H1 (cell line): ENCODE results near the gene QPCTL. TPM values are rescaled to one million over a fixed set of nuclear protein-coding genes. Genes with fewer than 3 reads are reported as not detected.
A peak's percentile ranks its signal among the peaks of the same experiment; 100 is the strongest.

Experiments used
- EZH2 ChIP-seq: fragments of 200-600 bp; sonication (generic); IDR thresholded peaks from 2 replicates; pipeline ENCODE4 v1.7.1; 2012; ENCODE audit warnings: low read depth, mild to moderate bottlenecking, moderate library complexity, low read length, inconsistent platforms; ENCODE audit not compliant: severe bottlenecking
- HDAC2 ChIP-seq, 2 experiments: fragments of 300-600 bp in 1 of 2; sonication (generic) in 1 of 2; IDR thresholded peaks; 2 replicates each; pipeline ENCODE4 v1.6.1; 2011 to 2012; ENCODE audit warnings: low read depth in 2 of 2, low read length in 2 of 2, mild to moderate bottlenecking in 2 of 2, moderate library complexity in 2 of 2, borderline replicate concordance in 1 of 2, inconsistent platforms in 1 of 2
- JUN ChIP-seq: IDR thresholded peaks from 2 replicates; pipeline ENCODE4 v1.6.1; 2011; ENCODE audit warnings: low read depth, mild to moderate bottlenecking, improper control_type of control experiment, low read length
- KDM4A ChIP-seq: IDR thresholded peaks from one replicate; pipeline ENCODE4 v1.7.1; 2012; ENCODE audit warnings: low read depth, mild to moderate bottlenecking, moderate library complexity, low read length, inconsistent platforms; ENCODE audit not compliant: severe bottlenecking
- NRF1 ChIP-seq: IDR thresholded peaks from 2 replicates; pipeline ENCODE4 v1.6.1; 2011; ENCODE audit warnings: mild to moderate bottlenecking, low read depth, low read length, improper control_type of control experiment
- YY1 ChIP-seq: IDR thresholded peaks from 2 replicates; pipeline ENCODE4 v1.6.1; 2011; ENCODE audit warnings: low read depth, mild to moderate bottlenecking, low read length
- polyA plus RNA-seq, 7 experiments: library from polyadenylated mRNA; depleted of rRNA in 3 of 7; stranded (reverse) in 5 of 7; unstranded in 2 of 7; fragments of >200 nt in 5 of 7; fragments of 200-250 nt in 2 of 7; gene quantifications; 1 replicate in 5 of 7; 2 replicates in 1 of 7; 4 replicates in 1 of 7; pipeline versions ENCODE4 v1.2.1 to v1.2.3, GENCODE V29; 2011 to 2013; ENCODE audit warnings: missing spikeins in 2 of 7, mixed read lengths in 2 of 7
- total RNA-seq: library from RNA; stranded (reverse); fragmentation: NEBNext Ultra II Directional; extraction: Animal tissue kit (Norgen Biotek cat#: 25700); gene quantifications from 2 replicates; pipeline ENCODE4 v1.2.1, GENCODE V29; 2021
- TF ChIP-seq, protein P1 (sequence below): fragments of 300-600 bp; sonication (generic); IDR thresholded peaks from 2 replicates; pipeline ENCODE4 v1.7.1; 2012; ENCODE audit warnings: low read length, moderate library complexity, mild to moderate bottlenecking, inconsistent platforms; ENCODE audit not compliant: insufficient replicate concordance
- TF ChIP-seq, protein P2 (sequence below): IDR thresholded peaks from 2 replicates; pipeline ENCODE4 v1.6.1; 2012; ENCODE audit warnings: inconsistent platforms

Gene QPCTL
- total and polyA plus RNA-seq, 2 of the 8 experiments (the other 6 are each of a cell fraction or from before 2014, with no cell fraction given) = 25.2 to 35.3 TPM

DNA sequence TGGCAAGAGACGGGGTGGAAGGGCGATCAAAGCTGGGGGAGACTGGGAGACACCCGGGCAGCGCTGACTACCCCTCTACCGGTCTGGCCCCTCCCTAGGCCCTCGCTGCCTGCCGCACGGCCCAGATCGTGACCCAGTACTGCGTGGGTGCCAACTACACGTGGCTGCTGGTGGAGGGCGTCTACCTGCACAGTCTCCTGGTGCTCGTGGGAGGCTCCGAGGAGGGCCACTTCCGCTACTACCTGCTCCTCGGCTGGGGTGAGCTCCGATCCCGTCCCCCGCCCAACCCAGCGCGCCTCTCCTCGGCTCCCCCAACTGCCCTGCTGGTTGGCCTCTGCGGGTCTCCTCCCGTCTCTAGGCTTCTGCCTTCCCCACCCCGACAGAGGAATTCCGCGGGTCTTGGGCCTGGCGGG is 15.6 kb upstream of the QPCTL start (continued):
- TF ChIP-seq, protein P1, sequence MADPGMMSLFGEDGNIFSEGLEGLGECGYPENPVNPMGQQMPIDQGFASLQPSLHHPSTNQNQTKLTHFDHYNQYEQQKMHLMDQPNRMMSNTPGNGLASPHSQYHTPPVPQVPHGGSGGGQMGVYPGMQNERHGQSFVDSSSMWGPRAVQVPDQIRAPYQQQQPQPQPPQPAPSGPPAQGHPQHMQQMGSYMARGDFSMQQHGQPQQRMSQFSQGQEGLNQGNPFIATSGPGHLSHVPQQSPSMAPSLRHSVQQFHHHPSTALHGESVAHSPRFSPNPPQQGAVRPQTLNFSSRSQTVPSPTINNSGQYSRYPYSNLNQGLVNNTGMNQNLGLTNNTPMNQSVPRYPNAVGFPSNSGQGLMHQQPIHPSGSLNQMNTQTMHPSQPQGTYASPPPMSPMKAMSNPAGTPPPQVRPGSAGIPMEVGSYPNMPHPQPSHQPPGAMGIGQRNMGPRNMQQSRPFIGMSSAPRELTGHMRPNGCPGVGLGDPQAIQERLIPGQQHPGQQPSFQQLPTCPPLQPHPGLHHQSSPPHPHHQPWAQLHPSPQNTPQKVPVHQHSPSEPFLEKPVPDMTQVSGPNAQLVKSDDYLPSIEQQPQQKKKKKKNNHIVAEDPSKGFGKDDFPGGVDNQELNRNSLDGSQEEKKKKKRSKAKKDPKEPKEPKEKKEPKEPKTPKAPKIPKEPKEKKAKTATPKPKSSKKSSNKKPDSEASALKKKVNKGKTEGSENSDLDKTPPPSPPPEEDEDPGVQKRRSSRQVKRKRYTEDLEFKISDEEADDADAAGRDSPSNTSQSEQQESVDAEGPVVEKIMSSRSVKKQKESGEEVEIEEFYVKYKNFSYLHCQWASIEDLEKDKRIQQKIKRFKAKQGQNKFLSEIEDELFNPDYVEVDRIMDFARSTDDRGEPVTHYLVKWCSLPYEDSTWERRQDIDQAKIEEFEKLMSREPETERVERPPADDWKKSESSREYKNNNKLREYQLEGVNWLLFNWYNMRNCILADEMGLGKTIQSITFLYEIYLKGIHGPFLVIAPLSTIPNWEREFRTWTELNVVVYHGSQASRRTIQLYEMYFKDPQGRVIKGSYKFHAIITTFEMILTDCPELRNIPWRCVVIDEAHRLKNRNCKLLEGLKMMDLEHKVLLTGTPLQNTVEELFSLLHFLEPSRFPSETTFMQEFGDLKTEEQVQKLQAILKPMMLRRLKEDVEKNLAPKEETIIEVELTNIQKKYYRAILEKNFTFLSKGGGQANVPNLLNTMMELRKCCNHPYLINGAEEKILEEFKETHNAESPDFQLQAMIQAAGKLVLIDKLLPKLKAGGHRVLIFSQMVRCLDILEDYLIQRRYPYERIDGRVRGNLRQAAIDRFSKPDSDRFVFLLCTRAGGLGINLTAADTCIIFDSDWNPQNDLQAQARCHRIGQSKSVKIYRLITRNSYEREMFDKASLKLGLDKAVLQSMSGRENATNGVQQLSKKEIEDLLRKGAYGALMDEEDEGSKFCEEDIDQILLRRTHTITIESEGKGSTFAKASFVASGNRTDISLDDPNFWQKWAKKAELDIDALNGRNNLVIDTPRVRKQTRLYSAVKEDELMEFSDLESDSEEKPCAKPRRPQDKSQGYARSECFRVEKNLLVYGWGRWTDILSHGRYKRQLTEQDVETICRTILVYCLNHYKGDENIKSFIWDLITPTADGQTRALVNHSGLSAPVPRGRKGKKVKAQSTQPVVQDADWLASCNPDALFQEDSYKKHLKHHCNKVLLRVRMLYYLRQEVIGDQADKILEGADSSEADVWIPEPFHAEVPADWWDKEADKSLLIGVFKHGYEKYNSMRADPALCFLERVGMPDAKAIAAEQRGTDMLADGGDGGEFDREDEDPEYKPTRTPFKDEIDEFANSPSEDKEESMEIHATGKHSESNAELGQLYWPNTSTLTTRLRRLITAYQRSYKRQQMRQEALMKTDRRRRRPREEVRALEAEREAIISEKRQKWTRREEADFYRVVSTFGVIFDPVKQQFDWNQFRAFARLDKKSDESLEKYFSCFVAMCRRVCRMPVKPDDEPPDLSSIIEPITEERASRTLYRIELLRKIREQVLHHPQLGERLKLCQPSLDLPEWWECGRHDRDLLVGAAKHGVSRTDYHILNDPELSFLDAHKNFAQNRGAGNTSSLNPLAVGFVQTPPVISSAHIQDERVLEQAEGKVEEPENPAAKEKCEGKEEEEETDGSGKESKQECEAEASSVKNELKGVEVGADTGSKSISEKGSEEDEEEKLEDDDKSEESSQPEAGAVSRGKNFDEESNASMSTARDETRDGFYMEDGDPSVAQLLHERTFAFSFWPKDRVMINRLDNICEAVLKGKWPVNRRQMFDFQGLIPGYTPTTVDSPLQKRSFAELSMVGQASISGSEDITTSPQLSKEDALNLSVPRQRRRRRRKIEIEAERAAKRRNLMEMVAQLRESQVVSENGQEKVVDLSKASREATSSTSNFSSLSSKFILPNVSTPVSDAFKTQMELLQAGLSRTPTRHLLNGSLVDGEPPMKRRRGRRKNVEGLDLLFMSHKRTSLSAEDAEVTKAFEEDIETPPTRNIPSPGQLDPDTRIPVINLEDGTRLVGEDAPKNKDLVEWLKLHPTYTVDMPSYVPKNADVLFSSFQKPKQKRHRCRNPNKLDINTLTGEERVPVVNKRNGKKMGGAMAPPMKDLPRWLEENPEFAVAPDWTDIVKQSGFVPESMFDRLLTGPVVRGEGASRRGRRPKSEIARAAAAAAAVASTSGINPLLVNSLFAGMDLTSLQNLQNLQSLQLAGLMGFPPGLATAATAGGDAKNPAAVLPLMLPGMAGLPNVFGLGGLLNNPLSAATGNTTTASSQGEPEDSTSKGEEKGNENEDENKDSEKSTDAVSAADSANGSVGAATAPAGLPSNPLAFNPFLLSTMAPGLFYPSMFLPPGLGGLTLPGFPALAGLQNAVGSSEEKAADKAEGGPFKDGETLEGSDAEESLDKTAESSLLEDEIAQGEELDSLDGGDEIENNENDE = no peak
- TF ChIP-seq NRF1 (no peak), HDAC2 (IDR thresholded peaks at IDR 0.05; ENCODE audit: borderline replicate concordance in 1 of 2, low read depth in 2 of 2, low read length in 2 of 2) (no peak; a peak in 1 of 4 replicates), EZH2 (no peak), YY1 (no peak), JUN (no peak), KDM4A (peak; percentile 83)
- TF ChIP-seq, protein P2, sequence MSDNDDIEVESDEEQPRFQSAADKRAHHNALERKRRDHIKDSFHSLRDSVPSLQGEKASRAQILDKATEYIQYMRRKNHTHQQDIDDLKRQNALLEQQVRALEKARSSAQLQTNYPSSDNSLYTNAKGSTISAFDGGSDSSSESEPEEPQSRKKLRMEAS = peak; percentile 54
